Stimulated activated CD4-positive, alpha-beta T cell treated with anti-CD3 and anti-CD28 coated beads, Interleukin-2, amount 100 ng/mL, for 4 hours (primary cell): Measurements from ENCODE around the gene SEMG2.

Experiments used
- DNase-seq: peaks from one replicate; pipeline ENCODE4 v3.0.0-alpha.2; 2020; ENCODE audit warnings: low read depth

The SEMG2 gene

GRCh38 chr20:45230631-45231030, 9.5 kb downstream of the SEMG2 start:
- DNase-seq = no peak

GRCh38 chr20:45235995-45236394, 14.8 kb downstream of the SEMG2 start:
- no peak for DNase-seq

- no peak for DNase-seq
These were observed 17.0 kb downstream of the SEMG2 start for GRCh38 chr20:45238139-45238538.

DNA sequence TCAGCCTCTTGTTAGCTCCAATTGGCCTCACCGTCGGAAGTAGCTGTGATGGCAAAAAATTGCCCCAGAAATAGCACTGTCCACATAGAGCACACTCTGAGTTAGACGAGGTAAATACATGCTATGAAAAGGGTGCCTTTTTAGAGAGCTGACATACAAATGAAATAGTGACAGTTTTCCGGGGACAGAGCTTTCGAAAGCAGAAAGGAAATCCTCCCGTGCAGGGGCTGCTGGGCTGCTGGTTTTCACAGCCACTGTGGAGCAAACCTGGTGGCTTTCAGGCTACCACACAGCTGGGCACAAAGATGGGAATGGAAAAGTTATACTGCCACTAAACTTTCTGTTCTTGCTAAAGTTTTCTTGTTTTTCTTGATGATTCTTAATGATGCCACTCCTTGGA, 24.9 kb downstream of the SEMG2 start:
- DNase-seq = no peak

- DNase-seq = no peak
These were observed 26.7 kb downstream of the SEMG2 start for GRCh38 chr20:45247865-45248264.

DNA sequence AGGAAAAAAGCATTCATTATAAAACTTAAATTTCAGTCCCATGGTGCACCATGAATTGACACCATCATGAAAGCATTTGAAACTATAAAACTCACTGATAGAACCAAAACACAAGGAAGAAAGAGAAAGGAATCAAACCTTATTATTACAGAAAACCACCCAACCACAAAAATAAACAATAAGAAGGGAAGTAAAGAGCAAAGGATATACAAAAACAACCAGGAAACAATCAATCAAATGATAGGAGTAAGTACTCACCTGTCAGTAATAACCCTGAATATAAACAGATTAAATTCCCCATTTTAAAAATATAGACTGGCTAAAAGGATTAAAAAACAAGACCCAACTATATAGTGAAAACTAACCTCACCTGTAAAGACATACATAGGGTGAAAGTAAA, 27.4 kb downstream of the SEMG2 start:
- DNase-seq = no peak

GRCh38 chr20:45251884-45252560, 30.8 kb downstream of the SEMG2 start:
- DNase-seq = no peak

- DNase-seq = no peak
These were observed 32.1 kb downstream of the SEMG2 start for GRCh38 chr20:45253261-45253660.

GRCh38 chr20:45254383-45255262, 33.5 kb downstream of the SEMG2 start, which contains the start of gene SLPI:
Gene SLPI (minus strand): TSS chr20:45254564. CDS start chr20:45254543, 21 bp downstream.
- no peak for DNase-seq

DNA sequence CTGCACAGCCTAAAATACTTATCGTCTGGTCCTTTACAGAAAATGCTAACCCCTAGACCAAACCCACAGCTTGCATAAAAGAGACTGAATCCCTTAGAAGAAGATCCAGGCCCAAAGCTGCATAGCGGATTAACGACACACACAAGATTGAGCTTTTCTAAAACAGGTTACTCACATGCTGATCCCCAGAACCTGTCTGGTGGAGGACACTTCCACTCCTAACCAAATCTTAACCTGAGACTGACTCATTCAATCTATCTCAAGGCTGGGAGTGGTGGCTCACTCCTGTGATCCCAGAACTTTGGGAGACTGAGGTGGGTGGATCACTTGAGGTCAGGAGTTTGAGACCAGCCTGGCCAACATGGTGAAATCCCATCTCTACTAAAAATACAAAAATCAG, 36.0 kb downstream of the SEMG2 start:
- no peak for DNase-seq

GRCh38 chr20:45257711-45258110, 36.5 kb downstream of the SEMG2 start:
- no peak for DNase-seq

DNA sequence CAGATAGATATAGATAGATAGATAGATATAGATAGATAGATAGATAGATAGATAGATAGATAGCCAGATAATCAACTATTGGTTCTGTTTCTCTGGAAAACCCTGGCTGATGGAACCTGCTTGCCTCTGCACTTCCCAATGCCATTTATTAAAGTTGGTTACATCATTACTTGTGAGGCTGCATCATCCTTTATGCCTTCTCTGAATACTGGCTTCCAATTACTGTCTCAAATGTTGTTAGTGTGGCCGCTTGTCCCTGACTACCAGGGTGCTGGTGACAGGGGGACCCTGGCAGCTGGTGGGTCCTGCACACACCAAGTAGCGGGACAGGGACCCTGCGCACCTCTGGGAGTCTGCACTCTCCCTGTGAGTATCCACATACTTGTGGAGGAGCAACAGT, 37.1 kb downstream of the SEMG2 start:
- DNase-seq = no peak

GRCh38 chr20:45258664-45259063, 37.5 kb downstream of the SEMG2 start:
- DNase-seq = no peak

GRCh38 chr20:45263556-45264266, 42.5 kb downstream of the SEMG2 start:
- no peak for DNase-seq

DNA sequence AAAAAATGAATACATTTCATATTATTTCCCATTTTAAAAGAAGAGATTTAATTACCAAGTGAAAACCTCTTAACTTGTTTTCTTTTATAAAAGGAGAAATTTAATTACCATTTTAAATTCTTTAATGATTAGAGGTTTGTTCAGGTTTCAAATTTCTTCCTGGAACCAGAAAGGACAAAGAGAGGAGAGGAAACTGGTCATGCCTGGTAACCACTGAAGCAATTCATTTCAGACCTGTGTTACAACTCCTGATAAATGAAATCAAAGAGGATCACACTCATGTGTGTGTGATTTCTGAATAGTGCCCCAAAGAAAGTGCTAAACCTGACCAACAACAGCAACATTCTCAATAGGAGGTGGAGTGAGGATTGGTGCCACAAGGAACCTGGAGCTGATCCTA, 45.8 kb downstream of the SEMG2 start:
- no peak for DNase-seq

DNA sequence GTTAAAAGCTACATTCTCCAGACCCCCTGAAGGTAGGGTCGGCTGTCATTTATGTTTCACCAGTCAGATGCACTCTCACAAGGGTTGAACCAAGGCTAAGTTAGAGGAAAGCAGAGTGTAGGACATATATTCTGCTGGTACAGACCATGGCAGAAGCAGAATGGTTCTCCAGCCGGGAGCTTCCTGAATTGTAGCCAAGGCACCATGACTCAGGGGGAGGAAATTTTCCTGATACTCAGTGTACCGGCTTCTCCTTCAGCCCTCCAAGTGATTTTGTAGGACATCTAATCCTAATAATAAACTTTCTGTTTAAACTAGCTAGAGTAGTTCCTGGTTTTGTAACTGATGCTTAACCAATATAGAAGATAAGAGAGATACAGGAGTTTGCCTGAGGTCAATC, 47.4 kb downstream of the SEMG2 start:
- no peak for DNase-seq

DNA sequence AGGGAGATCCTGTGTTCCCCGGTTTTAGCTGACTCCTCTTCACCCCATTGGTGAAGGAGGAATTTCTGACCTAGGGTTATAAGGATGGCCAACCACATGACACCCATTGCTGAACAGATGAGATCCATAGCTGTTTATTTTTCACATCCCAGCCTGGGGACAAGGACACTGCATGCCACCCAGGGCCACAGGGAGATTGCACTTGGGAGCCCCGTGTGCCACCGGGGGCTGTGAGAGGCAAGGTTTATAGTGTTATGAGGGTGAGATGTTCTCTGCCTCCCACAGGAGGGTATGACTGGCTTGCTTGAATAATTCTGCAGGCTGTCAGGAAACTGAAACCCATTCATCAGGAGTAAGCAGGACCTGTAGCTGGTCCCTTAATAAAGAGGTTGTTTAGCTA, 47.9 kb downstream of the SEMG2 start:
- DNase-seq = no peak

- DNase-seq = no peak
These were observed 48.6 kb downstream of the SEMG2 start for GRCh38 chr20:45269754-45270270.
